HG02852 (cell line): ENCODE data around the gene TMEM95.

ENCODE experiments used
- ATAC-seq: cut with Tn5 transposase; IDR thresholded peaks from one replicate; pipeline ENCODE4 v1.9.1; 2021; ENCODE audit warnings: mild to moderate bottlenecking, moderate library complexity; ENCODE audit not compliant: unreplicated experiment

The TMEM95 gene

GRCh38 chr17:7355053-7355452 lies at the start of gene TMEM95:
TSS of gene TMEM95 (plus strand) at chr17:7355156. CDS start at chr17:7355205, 49 bp downstream.
- ATAC-seq, result no peak

GRCh38 chr17:7306911-7307685 lies 47.9 kb upstream of the TMEM95 start, which contains the start of gene EIF5A:
TSS of gene EIF5A (plus strand) at chr17:7307628. CDS start at chr17:7309636, 2,008 bp downstream.
- ATAC-seq, result peak; percentile 62

GRCh38 chr17:7307686-7308624 lies 47.0 kb upstream of the TMEM95 start:
- no peak for ATAC-seq

GRCh38 chr17:7308625-7309433 lies 46.1 kb upstream of the TMEM95 start:
- peak; percentile 20 for ATAC-seq

GRCh38 chr17:7309628-7310027 lies 45.3 kb upstream of the TMEM95 start:
- ATAC-seq, result no peak

GRCh38 chr17:7311110-7311705 lies 43.7 kb upstream of the TMEM95 start:
- no peak for ATAC-seq

- no peak for ATAC-seq
These were observed 42.4 kb upstream of the TMEM95 start for GRCh38 chr17:7312432-7313087.

GRCh38 chr17:7313088-7313889 lies 41.7 kb upstream of the TMEM95 start:
- no peak for ATAC-seq

- no peak for ATAC-seq
These were observed 40.9 kb upstream of the TMEM95 start for GRCh38 chr17:7313890-7314718.

- peak; percentile 63 for ATAC-seq
These were observed 40.0 kb upstream of the TMEM95 start, which contains the start of gene GPS2 for GRCh38 chr17:7314719-7315569. TSS of gene GPS2 (minus strand) at chr17:7315360. CDS start at chr17:7315052, 308 bp downstream.

GRCh38 chr17:7315570-7316235 lies 39.3 kb upstream of the TMEM95 start:
- ATAC-seq, result no peak

- ATAC-seq, result no peak
These were observed 37.7 kb upstream of the TMEM95 start for GRCh38 chr17:7317161-7317803.

- ATAC-seq, result no peak
These were observed 36.7 kb upstream of the TMEM95 start for GRCh38 chr17:7318121-7318860.

- ATAC-seq, result no peak
These were observed 33.5 kb upstream of the TMEM95 start for GRCh38 chr17:7321466-7321865.

GRCh38 chr17:7322520-7323194 lies 32.3 kb upstream of the TMEM95 start:
- ATAC-seq, result no peak
